Measurements from ENCODE around the gene MAGEB4.

MAGEB4 gene

DNA sequence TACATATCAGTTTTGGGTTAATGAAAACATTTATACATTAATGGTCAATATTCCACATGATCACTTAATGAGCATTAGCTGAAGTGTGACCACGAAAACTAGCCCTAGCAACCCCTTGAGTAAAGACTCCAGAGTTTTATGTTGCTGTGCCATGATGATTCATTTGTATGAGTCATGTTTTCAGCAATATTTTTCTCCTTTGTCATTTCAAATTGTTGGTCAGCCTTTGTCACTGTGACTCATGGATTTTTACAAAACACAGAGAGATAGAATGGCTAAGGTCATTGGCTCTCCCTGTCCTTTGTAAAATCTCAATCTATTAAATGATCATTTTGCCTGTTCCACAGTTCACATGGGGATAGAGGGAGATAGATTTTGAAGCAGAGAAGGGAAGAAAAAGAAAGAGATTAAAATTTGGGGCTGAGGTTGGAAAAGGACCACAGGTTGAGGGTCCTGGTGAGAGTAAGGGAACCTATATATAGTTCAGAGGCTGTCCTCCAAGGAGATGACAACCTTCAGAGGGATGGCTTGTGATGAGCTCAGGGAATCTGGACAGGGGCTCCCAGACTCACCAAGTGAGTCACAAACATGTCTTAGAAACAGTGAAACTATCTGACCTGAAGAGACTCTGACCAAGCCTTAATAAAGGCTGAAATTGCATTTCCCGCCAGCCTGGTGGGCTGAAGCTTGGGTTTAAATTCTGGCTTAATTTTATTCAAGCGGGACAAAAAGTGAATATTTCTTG is 41.8 kb downstream of the MAGEB4 start:
- DNase-seq (ENCODE audit: low spot score) = no peak

Data from globus pallidus (tissue), 1 donor.